GM19023 (cell line): Measurements from ENCODE around the gene POLDIP3.
"Not testable (repeated sequence)": the region's sequence is repeated elsewhere in the genome, so short reads cannot be mapped to it uniquely, and the experiment has no call there.

Experiments
- ATAC-seq: cut with Tn5 transposase; IDR thresholded peaks from one replicate; pipeline ENCODE4 v1.9.1; 2021; ENCODE audit warnings: mild to moderate bottlenecking, moderate library complexity; ENCODE audit not compliant: unreplicated experiment

The POLDIP3 gene

GRCh38 chr22:42561856-42562255, 52.8 kb downstream of the POLDIP3 start:
- no peak for ATAC-seq

- no peak for ATAC-seq
Observed at GRCh38 chr22:42560781-42561180, 53.9 kb downstream of the POLDIP3 start.

GRCh38 chr22:42560381-42560780, 54.3 kb downstream of the POLDIP3 start:
- ATAC-seq = no peak

GRCh38 chr22:42553475-42554361, 61.0 kb downstream of the POLDIP3 start, which contains the start of gene SERHL2:
SERHL2 (plus strand) TSS chr22:42553956; CDS start chr22:42554021, 65 bp downstream.
- no peak for ATAC-seq

- not testable (repeated sequence) for ATAC-seq
Observed at GRCh38 chr22:42552294-42552647, 62.4 kb downstream of the POLDIP3 start.

- no peak for ATAC-seq
Observed at GRCh38 chr22:42549331-42550060, 65.2 kb downstream of the POLDIP3 start.

GRCh38 chr22:42548597-42549330, 65.9 kb downstream of the POLDIP3 start:
- ATAC-seq = no peak

GRCh38 chr22:42548126-42548525, 66.6 kb downstream of the POLDIP3 start:
- ATAC-seq = not testable (repeated sequence)

GRCh38 chr22:42547562-42547961, 67.1 kb downstream of the POLDIP3 start:
- ATAC-seq = no peak

- ATAC-seq = no peak
Observed at GRCh38 chr22:42544686-42545085, 70.0 kb downstream of the POLDIP3 start.

- ATAC-seq = peak; percentile 50
Observed at GRCh38 chr22:42539236-42539771, 75.4 kb downstream of the POLDIP3 start.

GRCh38 chr22:42537199-42537831, 77.4 kb downstream of the POLDIP3 start:
- ATAC-seq = not testable (repeated sequence)

GRCh38 chr22:42536634-42537033, 78.0 kb downstream of the POLDIP3 start:
- ATAC-seq = not testable (repeated sequence)

GRCh38 chr22:42536166-42536565, 78.5 kb downstream of the POLDIP3 start:
- ATAC-seq = no peak

GRCh38 chr22:42535082-42535731, 79.5 kb downstream of the POLDIP3 start:
- ATAC-seq = not testable (repeated sequence)
